WERI-Rb-1 (cell line): Measurements from ENCODE around the gene ABLIM3.

ENCODE experiments used
- DNase-seq: peaks from one replicate; pipeline ENCODE4 v3.0.0-alpha.2; 2020
- H3K27ac ChIP-seq: fragments of 250-450 bp; sonication (Bioruptor Pico); 2 replicates; pipeline ENCODE4 v1.5.1; 2020; ENCODE audit warnings: mild to moderate bottlenecking, moderate library complexity
- H3K27me3 ChIP-seq: fragments of 250-450 bp; sonication (Bioruptor Pico); 2 replicates; pipeline ENCODE4 v1.5.1; 2021; ENCODE audit warnings: mild to moderate bottlenecking, low read depth, moderate library complexity; ENCODE audit not compliant: insufficient read depth, severe bottlenecking
- H3K36me3 ChIP-seq: fragments of 250-450 bp; sonication (Bioruptor Pico); 2 replicates; pipeline ENCODE4 v1.5.1; 2020; ENCODE audit warnings: mild to moderate bottlenecking, moderate library complexity
- H3K4me3 ChIP-seq: 2 replicates; pipeline ENCODE4 v1.5.1; 2011; ENCODE audit warnings: low read depth, mild to moderate bottlenecking, control low read depth, low read length
- H3K9me3 ChIP-seq: fragments of 250-450 bp; sonication (Bioruptor Pico); 2 replicates; pipeline ENCODE4 v1.5.1; 2021; ENCODE audit warnings: mild to moderate bottlenecking, moderate library complexity; ENCODE audit not compliant: severe bottlenecking
- TF ChIP-seq, protein P1 (sequence below): IDR thresholded peaks from 2 replicates; pipeline ENCODE4 v1.5.1; 2011; ENCODE audit warnings: low read depth, mild to moderate bottlenecking, control low read depth, inconsistent platforms, low read length

Gene ABLIM3

GRCh38 chr5:149254506-149254905 lies 113.2 kb downstream of the ABLIM3 start:
- TF ChIP-seq, protein P1, sequence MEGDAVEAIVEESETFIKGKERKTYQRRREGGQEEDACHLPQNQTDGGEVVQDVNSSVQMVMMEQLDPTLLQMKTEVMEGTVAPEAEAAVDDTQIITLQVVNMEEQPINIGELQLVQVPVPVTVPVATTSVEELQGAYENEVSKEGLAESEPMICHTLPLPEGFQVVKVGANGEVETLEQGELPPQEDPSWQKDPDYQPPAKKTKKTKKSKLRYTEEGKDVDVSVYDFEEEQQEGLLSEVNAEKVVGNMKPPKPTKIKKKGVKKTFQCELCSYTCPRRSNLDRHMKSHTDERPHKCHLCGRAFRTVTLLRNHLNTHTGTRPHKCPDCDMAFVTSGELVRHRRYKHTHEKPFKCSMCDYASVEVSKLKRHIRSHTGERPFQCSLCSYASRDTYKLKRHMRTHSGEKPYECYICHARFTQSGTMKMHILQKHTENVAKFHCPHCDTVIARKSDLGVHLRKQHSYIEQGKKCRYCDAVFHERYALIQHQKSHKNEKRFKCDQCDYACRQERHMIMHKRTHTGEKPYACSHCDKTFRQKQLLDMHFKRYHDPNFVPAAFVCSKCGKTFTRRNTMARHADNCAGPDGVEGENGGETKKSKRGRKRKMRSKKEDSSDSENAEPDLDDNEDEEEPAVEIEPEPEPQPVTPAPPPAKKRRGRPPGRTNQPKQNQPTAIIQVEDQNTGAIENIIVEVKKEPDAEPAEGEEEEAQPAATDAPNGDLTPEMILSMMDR, result no peak
- no peak for DNase-seq

DNA sequence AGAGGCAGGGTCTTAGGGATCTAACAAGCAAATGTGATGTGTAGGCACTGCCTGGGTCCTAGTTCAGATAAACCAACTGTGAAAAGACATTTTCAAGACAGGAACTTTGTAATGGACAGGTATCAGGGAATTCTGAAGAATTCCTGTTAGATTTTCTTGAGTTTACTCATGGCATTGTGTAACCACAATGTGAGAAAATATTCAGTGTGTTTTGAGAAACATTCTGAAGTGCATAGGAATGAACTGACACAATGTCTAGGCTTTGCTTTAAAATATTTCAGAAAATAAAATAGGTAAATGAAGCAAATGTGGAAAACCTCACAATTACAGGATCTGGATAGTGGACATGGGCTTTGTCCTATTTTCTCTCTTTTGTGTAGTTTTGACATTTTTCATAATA lies 115.2 kb downstream of the ABLIM3 start:
- Histone ChIP-seq H3K27ac (no peak overlapping the region), H3K27me3 (peaks cover 76% of the 10 kb centered on the region), H3K9me3 (no peaks in the 10 kb centered on the region), H3K4me3 (no peak overlapping the region), H3K36me3 (no peaks in the 10 kb centered on the region)
- DNase-seq, result no peak
- TF ChIP-seq, protein P1, result no peak

More at GRCh38 chr5:149254506-149254905, 113.2 kb downstream of the ABLIM3 start:
- Histone ChIP-seq H3K27ac (no peak overlapping the region), H3K36me3 (no peaks in the 10 kb centered on the region), H3K4me3 (no peak overlapping the region), H3K9me3 (no peaks in the 10 kb centered on the region), H3K27me3 (peaks cover 77% of the 10 kb centered on the region)

GRCh38 chr5:149257131-149257530 lies 115.8 kb downstream of the ABLIM3 start:
- H3K36me3 ChIP-seq, result no peaks in the 10 kb centered on the region
- no peak overlapping the region for H3K27ac ChIP-seq
- no peaks in the 10 kb centered on the region for H3K9me3 ChIP-seq
- TF ChIP-seq, protein P1, result no peak
- no peak for DNase-seq
- peaks cover 76% of the 10 kb centered on the region for H3K27me3 ChIP-seq
- H3K4me3 ChIP-seq, result no peak overlapping the region

- no peak overlapping the region for H3K4me3 ChIP-seq
- no peaks in the 10 kb centered on the region for H3K36me3 ChIP-seq
- no peaks in the 10 kb centered on the region for H3K9me3 ChIP-seq
- TF ChIP-seq, protein P1, result no peak
- no peak overlapping the region for H3K27ac ChIP-seq
- H3K27me3 ChIP-seq, result peaks cover 74% of the 10 kb centered on the region
- no peak for DNase-seq
Observed at GRCh38 chr5:149257889-149258705, 116.8 kb downstream of the ABLIM3 start.

DNA sequence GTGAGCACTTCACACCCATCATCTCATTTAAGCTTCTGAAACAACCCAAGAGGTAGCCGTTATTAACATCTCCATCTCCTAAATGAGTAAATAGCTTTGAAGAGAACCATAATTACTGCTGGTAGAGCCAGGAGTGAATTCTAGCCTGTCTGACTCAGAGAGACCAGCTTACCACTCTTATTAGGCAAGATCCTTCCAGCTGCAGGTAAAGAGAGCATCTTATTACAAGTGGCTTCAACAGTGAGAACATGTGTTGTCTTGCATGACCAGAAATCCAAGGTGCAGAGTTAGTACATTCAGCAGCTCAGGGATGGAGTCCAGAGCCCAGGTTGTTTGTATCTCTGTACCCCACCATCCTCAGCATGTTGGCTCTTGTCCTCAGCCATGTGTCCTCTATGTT lies 119.5 kb downstream of the ABLIM3 start:
- Histone ChIP-seq H3K36me3 (no peaks in the 10 kb centered on the region), H3K27me3 (peaks cover 74% of the 10 kb centered on the region), H3K27ac (no peak overlapping the region), H3K4me3 (no peak overlapping the region), H3K9me3 (no peaks in the 10 kb centered on the region)
- no peak for DNase-seq
- TF ChIP-seq, protein P1, result no peak
